Mammary epithelial cell (primary cell): ENCODE data around the gene RNF126.

Experiments
- EZH2 ChIP-seq: IDR thresholded peaks from 2 replicates; pipeline ENCODE4 v1.6.1; 2012; ENCODE audit warnings: low read length, inconsistent platforms, borderline replicate concordance
- TF ChIP-seq, protein P1 (sequence below), 2 donors: IDR thresholded peaks in 1 of 2; conservative IDR thresholded peaks in 1 of 2; 2 replicates each; pipeline ENCODE4 v1.5.1; 2011 to 2012; ENCODE audit warnings: inconsistent platforms in 2 of 2, low read length in 2 of 2, mild to moderate bottlenecking in 2 of 2, control low read depth in 1 of 2, low read depth in 1 of 2; ENCODE audit not compliant: insufficient read depth in 1 of 2; ENCODE audit errors: extremely low read depth in 1 of 2

DNA sequence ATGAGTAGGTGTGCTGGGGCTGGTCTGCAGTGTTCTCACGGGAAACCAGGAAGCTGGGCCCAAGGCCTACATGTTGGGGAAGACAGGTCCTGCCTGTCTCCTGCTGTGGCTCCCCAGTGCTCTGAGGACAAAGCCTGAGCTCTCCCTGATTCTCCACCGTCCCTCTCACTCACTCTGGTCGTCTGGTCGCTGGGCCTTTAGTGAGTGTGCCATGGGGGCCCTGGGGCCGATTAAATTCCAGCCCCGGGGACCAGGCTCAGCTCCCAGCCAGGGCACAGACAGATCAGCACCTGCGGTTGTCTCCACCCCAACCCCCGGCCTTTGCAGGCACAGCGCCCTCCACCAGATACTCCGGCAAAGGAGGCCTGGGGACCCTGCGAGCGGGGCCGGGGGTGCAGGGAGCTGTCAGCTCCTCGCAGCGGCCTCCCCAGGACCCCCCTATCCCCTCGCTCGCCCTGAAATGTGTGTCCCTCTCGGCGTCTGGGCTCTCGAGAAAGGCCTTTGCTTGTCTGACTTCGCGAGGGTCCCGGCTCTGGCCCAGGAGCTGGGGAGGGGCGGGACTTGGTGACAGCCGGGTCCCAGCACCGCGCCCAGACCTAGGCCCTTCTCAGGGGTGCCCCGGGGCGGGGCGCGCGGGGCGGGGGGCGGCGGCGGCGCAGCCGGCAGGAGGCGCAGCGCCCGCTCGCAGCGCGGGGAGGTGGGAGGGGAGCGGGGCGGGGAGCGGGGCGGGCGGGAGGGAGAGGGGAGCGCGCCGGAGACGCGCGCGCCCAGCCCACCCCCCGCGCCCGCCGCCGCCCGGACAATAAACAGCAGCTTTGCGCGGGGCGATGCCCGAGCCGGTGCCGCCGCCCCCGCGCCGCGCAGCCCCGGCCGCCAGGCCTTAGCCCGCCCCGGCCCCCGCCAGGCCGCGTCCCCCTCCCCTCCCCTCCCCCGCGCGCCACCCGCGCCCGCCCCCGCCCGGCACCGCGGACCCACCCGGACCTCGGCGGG is 45.4 kb upstream of the RNF126 start, which contains the start of gene PALM:
- TF ChIP-seq, protein P1, sequence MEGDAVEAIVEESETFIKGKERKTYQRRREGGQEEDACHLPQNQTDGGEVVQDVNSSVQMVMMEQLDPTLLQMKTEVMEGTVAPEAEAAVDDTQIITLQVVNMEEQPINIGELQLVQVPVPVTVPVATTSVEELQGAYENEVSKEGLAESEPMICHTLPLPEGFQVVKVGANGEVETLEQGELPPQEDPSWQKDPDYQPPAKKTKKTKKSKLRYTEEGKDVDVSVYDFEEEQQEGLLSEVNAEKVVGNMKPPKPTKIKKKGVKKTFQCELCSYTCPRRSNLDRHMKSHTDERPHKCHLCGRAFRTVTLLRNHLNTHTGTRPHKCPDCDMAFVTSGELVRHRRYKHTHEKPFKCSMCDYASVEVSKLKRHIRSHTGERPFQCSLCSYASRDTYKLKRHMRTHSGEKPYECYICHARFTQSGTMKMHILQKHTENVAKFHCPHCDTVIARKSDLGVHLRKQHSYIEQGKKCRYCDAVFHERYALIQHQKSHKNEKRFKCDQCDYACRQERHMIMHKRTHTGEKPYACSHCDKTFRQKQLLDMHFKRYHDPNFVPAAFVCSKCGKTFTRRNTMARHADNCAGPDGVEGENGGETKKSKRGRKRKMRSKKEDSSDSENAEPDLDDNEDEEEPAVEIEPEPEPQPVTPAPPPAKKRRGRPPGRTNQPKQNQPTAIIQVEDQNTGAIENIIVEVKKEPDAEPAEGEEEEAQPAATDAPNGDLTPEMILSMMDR (conservative IDR thresholded peaks at IDR 0.05 in 1 of 2, IDR thresholded peaks at IDR 0.05 in 1 of 2; ENCODE audit: extremely low read depth in 1 of 2, insufficient read depth in 1 of 2, low read depth in 1 of 2, low read length in 2 of 2): no peak
- TF ChIP-seq EZH2: peak; percentile 25
